Activated CD4-positive, CD25-positive, alpha-beta regulatory T cell treated with anti-CD3 and anti-CD28 coated beads, Interleukin-2, amount 50 U/mL, for 16 hours (primary cell): Measurements from ENCODE around the gene BEST1.
"Not testable (repeated sequence)": the region's sequence is repeated elsewhere in the genome, so short reads cannot be mapped to it uniquely, and the experiment has no call there.

Experiments
- DNase-seq: peaks from one replicate; pipeline ENCODE4 v3.0.0-alpha.2; 2020; ENCODE audit warnings: low read depth, low spot score

BEST1 gene

DNA sequence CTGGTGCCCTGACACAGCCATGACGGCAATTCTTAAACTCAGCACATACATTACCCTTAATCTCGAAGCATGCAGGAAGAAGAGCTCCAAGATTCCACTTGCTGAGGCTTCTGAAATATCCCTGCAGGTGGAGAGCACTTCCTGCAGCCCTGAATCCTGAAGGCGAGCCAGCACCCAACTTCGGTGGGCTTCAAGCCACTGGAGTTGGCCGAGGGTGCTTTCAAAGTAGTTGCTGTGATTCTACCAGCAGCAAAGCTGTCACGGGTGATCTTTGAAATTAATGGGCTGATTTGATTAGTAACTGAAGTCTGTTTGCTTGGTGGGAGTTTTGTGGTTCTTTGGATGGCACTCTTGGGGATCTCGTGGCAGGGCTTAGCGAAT, 26.3 kb downstream of the BEST1 start:
- no peak for DNase-seq

DNA sequence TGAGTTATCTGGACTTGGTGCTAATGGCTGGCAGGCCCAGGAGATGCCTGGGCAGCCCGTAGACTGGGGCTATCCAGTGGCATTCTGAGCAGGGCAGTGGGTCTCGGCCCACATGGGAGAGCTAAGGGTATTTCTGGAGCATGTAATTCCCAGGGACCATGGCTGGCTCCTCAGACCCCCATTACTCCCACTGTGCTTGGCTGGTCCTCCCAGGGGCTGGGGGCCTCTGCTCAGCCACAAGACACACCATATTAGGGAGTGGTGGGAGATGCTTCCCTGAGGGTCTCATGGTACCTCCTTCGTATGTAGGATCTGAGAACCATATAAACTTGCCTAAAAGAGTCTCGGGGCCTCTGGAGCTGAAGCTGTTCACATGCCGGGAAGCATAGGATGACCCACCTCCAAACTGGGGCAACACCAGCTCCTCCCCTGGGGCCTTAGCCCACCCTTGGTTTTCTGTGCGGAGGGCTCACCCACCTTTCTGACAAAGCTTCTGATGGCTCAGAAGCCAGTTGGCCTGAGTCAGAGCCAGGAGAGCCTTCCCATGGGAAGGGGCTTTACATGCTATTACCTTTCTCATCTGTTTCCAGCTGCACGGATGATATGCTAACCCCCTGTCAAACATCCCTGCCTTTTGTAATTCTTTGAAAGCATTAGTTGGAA, 26.8 kb downstream of the BEST1 start:
- DNase-seq = no peak

DNA sequence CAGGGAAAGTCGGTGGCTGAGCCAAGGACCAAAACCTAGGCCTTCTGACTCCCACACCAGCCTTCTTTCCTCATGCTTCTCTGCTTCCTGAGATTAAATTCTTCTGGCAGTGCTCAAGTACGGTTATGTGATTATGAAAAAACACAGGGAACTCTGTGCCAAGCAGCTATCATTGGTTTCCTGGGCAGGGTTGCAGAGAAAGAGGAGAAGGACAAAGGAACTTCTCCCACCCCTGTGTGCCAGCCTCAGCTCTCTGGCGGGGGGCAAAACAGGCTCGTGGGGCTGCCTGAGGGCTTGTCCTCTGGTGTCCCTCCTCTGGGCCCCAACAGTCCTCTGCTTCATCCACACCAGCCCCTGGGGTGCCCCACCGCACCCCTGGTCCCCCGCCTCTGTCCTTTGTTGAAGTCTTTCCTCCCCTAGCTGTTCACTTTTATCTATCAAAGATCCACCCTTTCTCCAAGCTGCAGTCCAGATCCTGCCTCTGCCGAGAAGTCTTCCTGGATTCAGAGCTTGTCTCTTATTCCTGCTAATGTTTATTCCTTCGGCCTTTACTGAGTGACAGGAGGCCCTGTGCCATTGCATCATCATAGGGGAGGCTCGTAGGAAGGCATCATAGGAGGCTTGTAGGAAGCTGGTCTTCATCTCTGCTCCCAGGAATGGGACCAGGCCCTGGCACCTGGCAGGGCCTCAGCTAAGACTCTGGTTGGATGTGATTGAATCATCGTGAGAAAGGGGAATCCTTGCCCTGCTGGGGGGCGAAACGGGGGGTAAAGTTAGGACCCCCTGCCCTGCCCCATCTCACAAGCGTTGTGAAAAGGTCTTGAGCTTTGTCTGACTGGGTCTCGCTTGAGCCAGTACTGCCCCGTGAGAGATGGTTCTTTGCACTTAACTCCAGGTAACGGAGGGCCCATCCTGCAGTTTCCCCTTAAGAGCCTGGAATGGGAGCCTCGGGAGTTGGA, 28.8 kb downstream of the BEST1 start:
- no peak for DNase-seq

GRCh38 chr11:61980783-61981541, 30.8 kb downstream of the BEST1 start:
- no peak for DNase-seq

DNA sequence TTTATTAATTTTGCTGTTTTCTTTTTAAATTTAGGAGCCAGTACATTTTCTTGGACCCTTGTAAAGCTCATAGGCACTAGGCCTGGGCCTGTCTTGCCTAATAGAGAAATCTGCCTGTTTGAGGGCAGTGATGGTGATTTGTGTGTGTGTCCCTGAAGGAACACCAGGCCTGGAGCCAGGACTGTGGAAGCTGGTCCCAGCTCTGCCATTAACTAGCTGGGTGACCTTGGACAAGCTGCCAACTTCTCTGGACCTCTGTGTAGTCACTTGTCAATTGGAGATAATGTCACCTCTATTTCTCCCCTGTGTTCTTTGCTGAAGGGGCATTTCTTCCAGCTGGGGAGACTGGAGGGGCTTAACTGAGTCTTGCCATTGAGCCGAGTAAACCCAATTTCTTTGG, 33.3 kb downstream of the BEST1 start:
- DNase-seq = no peak

DNA sequence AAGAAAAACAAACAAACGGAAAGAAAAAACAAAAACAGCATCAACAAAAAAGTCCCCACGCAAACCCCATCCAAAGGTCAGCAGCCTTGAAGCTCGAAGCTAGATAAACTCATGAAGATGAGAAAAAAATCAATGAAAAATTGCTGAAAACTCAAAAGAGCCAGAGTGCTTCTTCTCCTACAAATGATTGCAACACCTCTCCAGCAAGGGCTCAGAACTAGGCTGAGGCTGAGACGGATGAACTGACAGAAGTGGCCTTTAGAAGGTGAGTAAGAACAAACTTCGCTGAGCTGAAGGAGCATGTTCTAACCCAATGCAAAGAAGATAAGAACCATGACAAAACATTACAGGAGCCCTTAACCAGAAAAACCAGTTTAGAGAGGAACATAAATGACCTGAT, 35.7 kb downstream of the BEST1 start:
- DNase-seq = no peak

DNA sequence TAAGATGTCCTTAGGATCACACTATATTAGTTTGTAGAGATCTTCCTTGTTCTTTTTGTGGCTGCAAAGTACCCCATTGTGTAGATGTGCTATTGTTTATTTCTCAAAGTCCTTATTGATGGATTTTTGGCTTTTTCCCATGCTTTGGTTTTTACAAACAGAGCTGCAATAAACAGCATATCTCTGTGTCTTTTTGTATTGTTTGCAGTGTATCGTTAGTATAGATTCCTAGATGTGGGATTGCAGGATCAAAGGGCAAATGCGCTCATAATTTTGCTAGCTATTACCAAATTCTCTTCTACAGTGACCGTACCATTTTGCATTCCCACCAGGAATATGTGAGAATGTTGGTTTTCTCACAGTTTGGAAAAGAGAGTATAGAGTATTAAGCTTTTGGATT, 44.8 kb downstream of the BEST1 start:
- no peak for DNase-seq

DNA sequence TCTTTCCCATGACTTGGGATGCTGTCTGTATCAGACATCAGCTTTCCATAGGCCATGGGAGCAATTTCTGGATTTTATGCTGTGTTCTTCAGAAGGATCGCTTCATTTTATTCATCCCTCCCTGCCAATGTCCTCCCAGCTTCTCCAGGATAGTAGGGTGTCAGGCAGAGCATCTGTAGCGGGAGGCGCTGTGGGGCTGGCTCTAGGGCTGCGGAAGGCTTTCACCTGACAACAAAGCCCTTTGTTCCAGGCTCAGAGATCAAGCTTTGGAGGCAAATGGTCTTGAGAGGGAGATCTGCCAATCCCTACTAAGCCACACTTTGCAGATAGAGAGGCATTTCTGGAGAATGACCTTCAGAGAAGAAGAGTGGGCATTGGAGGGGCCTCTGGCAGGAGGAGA, 46.8 kb downstream of the BEST1 start:
- no peak for DNase-seq

DNA sequence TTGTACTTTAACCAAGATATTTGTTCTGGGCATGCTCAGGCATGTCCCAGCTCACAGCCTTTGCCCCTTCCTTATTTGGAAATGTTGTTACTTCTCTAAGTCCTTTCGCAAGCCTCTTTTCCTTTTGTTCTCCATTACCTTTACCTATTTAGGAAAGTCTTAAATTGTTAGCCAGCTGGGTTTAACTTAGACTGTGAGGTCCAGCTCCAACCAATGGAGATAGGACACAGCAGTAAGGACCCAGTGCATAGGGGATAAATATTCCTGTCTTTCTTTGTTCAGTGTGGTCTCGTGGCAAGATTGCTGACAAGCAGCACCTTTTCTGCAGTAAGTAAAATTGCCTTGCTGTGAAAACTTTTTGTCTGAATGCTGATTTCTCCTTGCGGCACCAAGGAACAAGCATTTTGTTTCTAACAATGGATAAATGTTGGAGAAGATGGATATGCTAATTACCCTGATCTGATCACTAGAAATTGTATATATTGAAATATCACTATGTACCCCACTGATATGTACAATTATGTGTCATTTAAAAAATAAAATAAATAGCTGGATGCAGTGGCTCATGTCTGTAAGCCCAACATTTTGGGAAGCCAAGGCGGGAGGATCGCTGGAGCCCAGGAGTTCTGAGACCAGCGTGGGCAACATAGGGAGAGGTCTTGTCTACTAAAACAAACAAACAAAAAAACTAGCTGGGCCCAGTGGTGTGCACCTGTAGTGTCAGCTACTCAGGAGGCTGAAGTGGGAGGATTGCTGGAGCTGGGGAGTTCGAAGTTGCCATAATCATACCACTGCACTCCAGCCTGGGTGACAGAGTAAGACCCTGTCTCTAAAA, 49.2 kb downstream of the BEST1 start:
- no peak for DNase-seq

DNA sequence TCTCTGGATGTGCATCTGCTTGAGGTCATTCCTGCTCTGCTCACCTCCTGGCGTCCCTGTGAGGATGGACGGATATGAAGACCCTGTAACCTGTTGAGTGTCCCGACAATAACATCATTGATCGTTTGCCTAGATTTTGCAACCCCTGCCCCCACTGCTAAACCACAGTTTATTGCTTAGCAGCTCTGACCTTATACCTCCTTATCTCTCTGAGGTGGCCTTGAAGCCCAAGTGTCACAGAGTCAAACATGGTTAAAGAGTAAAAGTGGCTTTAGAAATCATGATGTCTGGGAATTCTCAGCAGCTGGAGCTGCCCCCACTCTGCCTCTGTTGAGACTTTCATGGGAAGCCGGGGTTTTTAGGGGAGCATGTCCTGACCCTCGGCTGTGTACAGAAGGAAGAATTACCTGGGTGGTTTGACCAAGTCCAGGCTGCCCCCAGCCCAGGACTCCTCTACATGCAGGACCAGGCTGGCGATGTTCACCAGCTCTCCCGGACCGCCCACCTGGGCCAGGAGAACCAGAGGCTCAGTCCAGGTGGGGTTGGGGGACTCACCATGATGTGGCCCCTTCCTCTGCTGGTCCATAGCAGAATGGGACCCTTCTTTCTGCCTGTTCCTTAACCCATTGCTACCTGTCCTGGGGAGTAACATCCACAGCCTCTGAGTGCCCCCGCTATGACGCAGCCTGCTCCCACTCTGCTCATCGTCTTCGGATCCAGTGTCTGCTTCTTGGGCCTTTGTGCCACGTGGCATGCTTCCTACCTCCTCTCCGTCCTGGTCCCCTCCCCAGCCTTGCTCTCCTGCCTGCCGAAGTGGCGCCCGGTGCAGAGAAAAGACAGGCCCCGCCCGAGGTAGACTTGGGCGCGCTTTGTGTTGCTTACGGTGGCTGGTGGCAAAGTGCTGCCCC, 50.6 kb downstream of the BEST1 start:
- DNase-seq = no peak

DNA sequence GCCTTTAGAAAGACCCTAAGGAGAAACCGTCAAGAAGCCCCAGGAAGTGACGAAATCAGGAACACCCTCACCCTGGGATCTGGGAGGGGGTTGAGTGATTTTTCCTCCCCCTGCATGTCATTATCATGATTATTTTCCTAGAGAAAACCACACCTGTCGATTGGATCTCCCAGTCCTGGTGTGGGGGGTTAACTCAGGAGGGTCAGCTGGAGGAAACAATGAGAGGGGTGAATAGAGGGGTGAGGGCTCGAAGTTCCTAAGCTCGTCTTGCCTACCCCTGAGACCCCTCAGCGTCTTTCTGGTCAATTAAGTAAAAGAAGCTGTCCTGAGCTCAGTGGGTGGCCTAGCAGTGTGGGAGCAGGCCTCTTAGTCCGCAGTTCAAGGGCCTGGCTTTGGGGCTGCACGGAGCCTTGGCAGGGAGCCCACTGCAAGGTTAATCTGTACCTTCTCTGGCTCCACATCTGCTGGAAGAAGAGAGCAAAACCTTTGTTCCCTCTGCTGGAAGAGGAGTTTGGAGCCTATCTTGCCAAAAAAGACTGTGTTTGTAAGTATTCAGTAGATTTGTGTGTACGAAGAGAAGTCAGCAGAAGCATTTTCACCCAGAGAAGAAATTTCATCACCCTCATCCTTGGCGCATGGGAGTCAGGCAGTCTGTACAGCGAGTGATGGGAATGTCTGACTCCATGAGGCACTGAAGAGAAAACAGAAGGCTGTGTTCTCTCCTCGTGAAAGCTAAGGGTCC, 51.5 kb downstream of the BEST1 start:
- no peak for DNase-seq

DNA sequence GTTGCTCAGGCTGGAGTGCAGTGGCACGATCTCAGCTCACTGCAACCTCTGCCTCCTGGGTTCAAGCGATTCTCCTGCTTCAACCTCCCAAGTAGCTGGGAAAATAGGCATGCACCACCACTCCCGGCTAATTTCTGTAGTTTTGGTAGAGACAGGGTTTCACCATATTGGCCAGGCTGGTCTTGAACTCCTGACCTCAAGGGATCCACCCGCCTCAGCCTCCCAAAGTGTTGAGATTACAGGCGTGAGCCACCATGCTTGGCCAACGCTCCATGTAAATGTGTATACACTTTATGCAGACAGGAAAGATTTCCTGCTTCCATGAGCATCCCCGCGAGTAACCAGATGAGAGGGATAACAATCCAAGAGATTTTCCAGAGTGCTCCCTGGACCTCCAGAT, 52.1 kb downstream of the BEST1 start:
- not testable (repeated sequence) for DNase-seq

- no peak for DNase-seq
These were observed 54.3 kb downstream of the BEST1 start for GRCh38 chr11:62004473-62004872.

- DNase-seq = no peak
These were observed 58.0 kb downstream of the BEST1 start for GRCh38 chr11:62008193-62008592.

- DNase-seq = no peak
These were observed 60.9 kb downstream of the BEST1 start for GRCh38 chr11:62010935-62011528.

- DNase-seq = no peak
These were observed 61.7 kb downstream of the BEST1 start for GRCh38 chr11:62011881-62012280.

DNA sequence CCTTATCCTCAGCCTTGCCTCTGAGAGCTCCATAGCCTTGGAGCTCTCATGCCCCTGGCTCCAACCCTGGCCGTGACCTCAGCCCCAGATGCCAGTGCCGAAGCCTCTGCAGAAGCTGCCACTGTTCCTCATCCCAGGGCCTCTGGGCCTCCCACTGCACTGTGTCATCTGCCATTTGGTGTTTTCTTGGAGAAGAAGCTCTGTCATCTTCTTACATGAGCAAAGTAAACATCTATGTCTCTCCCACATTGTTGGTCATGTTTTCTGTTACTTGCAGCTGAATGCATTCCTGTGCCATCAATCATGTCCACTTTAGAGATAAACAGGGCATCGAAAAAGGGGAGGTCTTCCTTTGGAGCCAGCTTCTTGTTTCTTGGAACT, 62.3 kb downstream of the BEST1 start:
- DNase-seq = no peak

DNA sequence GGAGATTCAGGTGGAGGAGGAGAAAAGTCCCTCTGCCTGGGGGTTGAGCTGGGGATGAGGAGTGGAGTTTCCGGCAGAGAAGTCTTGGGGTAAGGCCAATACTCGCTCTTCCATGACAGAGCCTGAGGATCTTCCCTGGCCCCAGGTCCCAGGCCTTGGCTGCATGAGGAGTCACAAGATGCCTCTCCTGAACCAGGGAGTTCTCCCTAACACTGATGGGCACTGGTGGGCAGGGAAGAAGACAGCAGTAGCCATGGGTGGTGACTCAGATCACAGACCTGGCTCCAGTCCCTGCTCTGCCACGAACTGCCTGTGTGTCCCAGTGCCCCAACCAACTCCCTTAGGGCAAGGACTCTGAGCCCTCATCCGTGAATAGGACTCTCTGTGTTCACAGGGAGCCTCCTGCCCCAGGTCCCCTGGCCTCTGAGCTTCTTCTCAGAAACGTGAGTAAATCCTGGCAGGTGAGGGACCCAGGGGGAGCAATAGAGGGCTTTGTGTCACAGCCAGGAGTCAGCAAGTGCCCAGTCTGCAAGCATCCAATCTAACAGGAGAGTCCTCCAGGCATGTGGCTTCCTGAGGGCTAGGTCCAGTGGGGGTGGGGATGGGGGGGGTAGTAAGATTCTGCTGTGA, 62.8 kb downstream of the BEST1 start:
- no peak for DNase-seq
